MM.1S (cell line): ENCODE measurements around the gene CAMSAP1.

ENCODE experiments used
- DNase-seq: peaks from one replicate; pipeline ENCODE4 v3.0.0-alpha.2; 2015
- H2AFZ ChIP-seq: fragments of 300-600 bp; sonication (generic); 2 replicates; pipeline ENCODE4 v1.6.0; 2016; ENCODE audit warnings: antibody characterized with exemption, low read length
- H3F3A ChIP-seq: fragments of 300-600 bp; sonication (generic); 2 replicates; pipeline ENCODE4 v1.6.1; 2016; ENCODE audit warnings: mild to moderate bottlenecking, antibody characterized with exemption, low read length, moderate library complexity, mixed read lengths; ENCODE audit not compliant: insufficient read depth
- H3K27ac ChIP-seq: fragments of 300-600 bp; sonication (generic); 2 replicates; pipeline ENCODE4 v1.5.1; 2016; ENCODE audit warnings: mild to moderate bottlenecking, low read length
- H3K27me3 ChIP-seq: fragments of 300-600 bp; sonication (generic); replicated peaks from 2 replicates; pipeline ENCODE4 v1.6.0; 2016; ENCODE audit warnings: low read length; ENCODE audit not compliant: insufficient read depth
- H3K36me3 ChIP-seq: fragments of 300-600 bp; sonication (generic); replicated peaks from 2 replicates; pipeline ENCODE4 v1.6.1; 2016; ENCODE audit warnings: mild to moderate bottlenecking, low read length, mixed read lengths; ENCODE audit not compliant: insufficient read depth
- H3K4me1 ChIP-seq: fragments of 300-600 bp; sonication (generic); 2 replicates; pipeline ENCODE4 v1.6.1; 2016; ENCODE audit warnings: low read length, mixed read lengths
- H3K4me2 ChIP-seq: fragments of 300-600 bp; sonication (generic); 2 replicates; pipeline ENCODE4 v1.6.0; 2016; ENCODE audit warnings: low read depth, low read length
- H3K4me3 ChIP-seq: fragments of 300-600 bp; sonication (generic); 2 replicates; pipeline ENCODE4 v1.5.1; 2016; ENCODE audit warnings: low read length, mixed read lengths
- H3K79me2 ChIP-seq: fragments of 300-600 bp; sonication (generic); 2 replicates; pipeline ENCODE4 v1.6.1; 2016; ENCODE audit warnings: mixed run types, low read length, mixed read lengths
- H3K9ac ChIP-seq: fragments of 300-600 bp; sonication (generic); 2 replicates; pipeline ENCODE4 v1.6.1; 2016; ENCODE audit warnings: low read length, mixed read lengths
- H3K9me2 ChIP-seq: fragments of 300-600 bp; sonication (generic); replicated peaks from 2 replicates; pipeline ENCODE4 v1.6.1; 2016; ENCODE audit warnings: mild to moderate bottlenecking, low read length, mixed read lengths; ENCODE audit not compliant: insufficient read depth
- H3K9me3 ChIP-seq: fragments of 300-600 bp; sonication (generic); replicated peaks from 2 replicates; pipeline ENCODE4 v1.6.1; 2016; ENCODE audit warnings: mild to moderate bottlenecking, low read length, mixed read lengths; ENCODE audit not compliant: insufficient read depth
- H4K20me1 ChIP-seq: fragments of 300-600 bp; sonication (generic); 2 replicates; pipeline ENCODE4 v1.6.1; 2016; ENCODE audit warnings: mild to moderate bottlenecking, low read length, moderate library complexity, mixed read lengths; ENCODE audit not compliant: insufficient read depth
- EZH2 ChIP-seq: fragments of 300-600 bp; sonication (generic); optimal IDR thresholded peaks from 2 replicates; pipeline ENCODE3; 2017; ENCODE audit warnings: low read depth, mild to moderate bottlenecking, antibody characterized with exemption, low read length, mixed read lengths
- EZH2phosphoT487 ChIP-seq: fragments of 300-600 bp; sonication (generic); IDR thresholded peaks from 2 replicates; pipeline ENCODE4 v1.6.1; 2018; ENCODE audit warnings: antibody characterized with exemption, low read length
- TF ChIP-seq, protein P1 (sequence below): fragments of 300-600 bp; sonication (generic); IDR thresholded peaks from 2 replicates; pipeline ENCODE4 v1.5.1; 2016; ENCODE audit warnings: antibody characterized with exemption, low read length, mixed read lengths

The CAMSAP1 gene

DNA sequence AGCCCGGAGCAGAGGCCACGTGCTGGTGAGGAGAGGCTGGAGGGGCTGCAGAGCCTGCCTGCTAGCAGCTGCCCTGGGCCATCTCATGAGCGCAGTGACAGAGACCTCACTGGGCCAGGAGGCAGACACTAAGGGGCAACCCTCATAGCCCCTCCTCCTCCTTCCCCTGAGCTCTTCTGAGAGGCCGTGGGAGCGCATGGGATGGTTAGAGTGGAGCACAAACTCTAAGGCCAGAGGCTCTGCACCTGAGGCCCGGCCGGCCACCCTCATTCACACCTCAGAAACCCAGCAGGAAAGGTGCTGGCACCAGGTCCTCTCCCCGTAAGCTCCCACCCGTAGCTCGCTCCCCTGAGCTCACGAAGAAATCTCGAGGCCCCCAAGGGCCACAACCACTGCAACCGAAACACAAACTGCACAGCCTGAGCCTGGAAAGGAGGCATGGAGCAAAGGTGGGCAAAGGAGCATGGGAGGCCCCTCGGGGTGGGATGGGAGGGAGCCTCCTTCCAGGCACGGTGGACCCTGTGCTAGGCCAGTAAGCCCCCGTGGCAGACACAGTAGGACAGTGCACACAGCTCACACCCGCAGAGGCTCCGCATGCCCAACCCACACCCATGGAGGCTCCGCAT is 17.7 kb downstream of the CAMSAP1 start:
- no peaks in the 10 kb centered on the region for H3K4me1 ChIP-seq
- no peaks in the 10 kb centered on the region for H3K36me3 ChIP-seq
- no peak overlapping the region for H3K27ac ChIP-seq
- H2AFZ ChIP-seq, result no peak overlapping the region
- no peak for DNase-seq
- no peak overlapping the region for H3K4me3 ChIP-seq
- H3K4me2 ChIP-seq, result no peak overlapping the region
- 0 out of 2 replicates have a peak, but pooled peaks cover 3% of the 10 kb centered on the region for H4K20me1 ChIP-seq
- H3K9me3 ChIP-seq, result no peaks in the 10 kb centered on the region
- peaks cover 91% of the 10 kb centered on the region for H3K79me2 ChIP-seq
- no peaks in the 10 kb centered on the region for H3F3A ChIP-seq
- H3K27me3 ChIP-seq, result no peaks in the 10 kb centered on the region
- no peak overlapping the region for H3K9ac ChIP-seq
- TF ChIP-seq EZH2phosphoT487, result no peak
- no peak for TF ChIP-seq EZH2
- TF ChIP-seq, protein P1, sequence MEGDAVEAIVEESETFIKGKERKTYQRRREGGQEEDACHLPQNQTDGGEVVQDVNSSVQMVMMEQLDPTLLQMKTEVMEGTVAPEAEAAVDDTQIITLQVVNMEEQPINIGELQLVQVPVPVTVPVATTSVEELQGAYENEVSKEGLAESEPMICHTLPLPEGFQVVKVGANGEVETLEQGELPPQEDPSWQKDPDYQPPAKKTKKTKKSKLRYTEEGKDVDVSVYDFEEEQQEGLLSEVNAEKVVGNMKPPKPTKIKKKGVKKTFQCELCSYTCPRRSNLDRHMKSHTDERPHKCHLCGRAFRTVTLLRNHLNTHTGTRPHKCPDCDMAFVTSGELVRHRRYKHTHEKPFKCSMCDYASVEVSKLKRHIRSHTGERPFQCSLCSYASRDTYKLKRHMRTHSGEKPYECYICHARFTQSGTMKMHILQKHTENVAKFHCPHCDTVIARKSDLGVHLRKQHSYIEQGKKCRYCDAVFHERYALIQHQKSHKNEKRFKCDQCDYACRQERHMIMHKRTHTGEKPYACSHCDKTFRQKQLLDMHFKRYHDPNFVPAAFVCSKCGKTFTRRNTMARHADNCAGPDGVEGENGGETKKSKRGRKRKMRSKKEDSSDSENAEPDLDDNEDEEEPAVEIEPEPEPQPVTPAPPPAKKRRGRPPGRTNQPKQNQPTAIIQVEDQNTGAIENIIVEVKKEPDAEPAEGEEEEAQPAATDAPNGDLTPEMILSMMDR, result no peak
- H3K9me2 ChIP-seq, result no peaks in the 10 kb centered on the region

DNA sequence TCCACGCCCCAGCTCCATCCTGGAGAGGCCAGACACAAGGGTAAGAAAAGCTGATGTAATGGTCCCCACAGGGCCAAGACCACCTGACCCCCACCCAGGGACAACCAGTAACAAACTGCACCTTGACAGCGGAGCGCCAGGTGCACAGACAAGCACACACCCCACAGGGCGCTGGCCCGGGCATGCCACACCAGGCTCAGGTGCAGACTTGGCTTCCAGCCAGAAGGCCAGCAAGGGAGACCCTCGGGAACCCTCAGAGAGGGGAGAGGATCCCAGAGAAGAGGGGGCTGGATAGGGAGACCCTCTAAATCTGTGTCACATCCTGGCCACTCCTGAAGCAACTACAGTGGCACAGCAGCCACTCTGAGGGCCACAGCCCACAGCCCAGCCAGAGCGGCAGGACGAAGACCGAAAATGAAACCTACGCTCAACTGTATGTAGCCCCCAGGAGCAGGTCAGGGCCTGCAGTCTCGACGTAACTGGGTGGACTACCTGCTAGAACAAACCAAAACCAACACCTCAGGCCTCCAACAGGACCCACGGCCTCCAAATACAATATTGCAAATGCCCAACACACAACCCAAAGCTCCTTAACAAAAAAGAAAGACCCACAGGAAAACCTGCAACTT is 18.5 kb downstream of the CAMSAP1 start:
- H3K9me3 ChIP-seq, result no peaks in the 10 kb centered on the region
- no peak for DNase-seq
- H3K9ac ChIP-seq, result no peak overlapping the region
- no peak overlapping the region for H3K4me3 ChIP-seq
- no peaks in the 10 kb centered on the region for H3K9me2 ChIP-seq
- no peak overlapping the region for H3K27ac ChIP-seq
- H3F3A ChIP-seq, result no peaks in the 10 kb centered on the region
- H3K36me3 ChIP-seq, result no peaks in the 10 kb centered on the region
- H4K20me1 ChIP-seq, result 0 out of 2 replicates have a peak, but pooled peaks cover 3% of the 10 kb centered on the region
- H3K79me2 ChIP-seq, result peaks cover 90% of the 10 kb centered on the region
- TF ChIP-seq EZH2phosphoT487, result no peak
- TF ChIP-seq EZH2, result no peak
- TF ChIP-seq, protein P1, result no peak
- H3K27me3 ChIP-seq, result no peaks in the 10 kb centered on the region
- no peak overlapping the region for H3K4me2 ChIP-seq
- no peak overlapping the region for H2AFZ ChIP-seq
- H3K4me1 ChIP-seq, result no peaks in the 10 kb centered on the region

DNA sequence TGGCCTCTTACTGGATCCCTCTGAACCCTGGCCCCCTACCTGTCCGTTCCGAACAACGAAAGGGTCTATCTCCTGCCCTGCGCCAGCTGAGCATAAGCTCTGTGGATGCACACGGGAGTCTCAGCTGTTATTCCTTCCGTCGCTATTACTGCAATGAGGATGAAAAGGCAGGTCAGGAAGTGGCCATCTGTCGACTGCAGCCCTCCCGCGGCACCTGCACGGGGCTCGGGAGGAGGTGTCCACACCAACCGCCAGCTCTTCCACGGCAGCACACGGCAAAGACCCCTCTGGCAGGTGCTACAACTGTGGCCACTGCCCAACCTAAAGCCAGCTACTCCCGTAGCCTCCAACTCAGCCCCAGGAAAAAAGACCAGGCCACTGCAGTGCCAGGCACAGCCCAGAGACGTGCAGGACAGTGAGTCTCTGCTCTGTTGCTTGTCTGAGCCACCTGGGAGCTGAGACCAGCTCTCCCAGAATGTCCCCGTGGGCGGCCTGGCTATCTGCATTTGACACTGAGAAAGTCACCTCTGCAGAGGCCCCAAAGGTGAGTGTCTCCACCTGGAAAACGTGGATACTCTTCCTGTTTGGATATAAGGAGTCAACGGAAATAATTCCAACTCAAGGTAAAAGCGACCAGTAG is 19.1 kb downstream of the CAMSAP1 start:
- TF ChIP-seq EZH2phosphoT487 (no peak), EZH2 (no peak)
- TF ChIP-seq, protein P1, result no peak
- Histone ChIP-seq H3K27ac (no peak overlapping the region), H3F3A (no peaks in the 10 kb centered on the region), H3K27me3 (no peaks in the 10 kb centered on the region), H3K4me3 (no peak overlapping the region), H3K4me2 (no peak overlapping the region), H3K9me2 (no peaks in the 10 kb centered on the region), H2AFZ (no peak overlapping the region), H3K9me3 (no peaks in the 10 kb centered on the region), H3K4me1 (no peaks in the 10 kb centered on the region), H3K36me3 (no peaks in the 10 kb centered on the region), H4K20me1 (0 out of 2 replicates have a peak, but pooled peaks cover 3% of the 10 kb centered on the region), H3K79me2 (peaks cover 89% of the 10 kb centered on the region), H3K9ac (no peak overlapping the region)
- DNase-seq, result no peak
